HepG2 (cell line): ENCODE measurements around the gene DYSF. TPM values are rescaled to one million over a fixed set of nuclear protein-coding genes. Genes with fewer than 3 reads are reported as not detected.

Experiments
- ATF1 ChIP-seq: IDR thresholded peaks from 2 replicates; pipeline ENCODE4 v1.6.1; 2016; ENCODE audit warnings: mild to moderate bottlenecking, control low read depth
- ATF7 ChIP-seq, 2 experiments: fragments of 450-650 bp in 1 of 2; sonication (generic) in 1 of 2; formaldehyde crosslinking in 1 of 2; IDR thresholded peaks; 2 replicates each; pipeline versions ENCODE4 v1.4.0 to v1.6.1; 2016 to 2020; ENCODE audit warnings: antibody characterized with exemption in 1 of 2, mild to moderate bottlenecking in 1 of 2, missing genetic modification reagents in 1 of 2
- ERF ChIP-seq: IDR thresholded peaks from 2 replicates; pipeline ENCODE4 v1.6.1; 2018; ENCODE audit warnings: missing biosample characterization, missing genetic modification reagents
- ESRRA ChIP-seq: sonication (generic); formaldehyde crosslinking; IDR thresholded peaks from 2 replicates; pipeline ENCODE4 v1.5.1; 2020; ENCODE audit warnings: mild to moderate bottlenecking, low read depth, missing genetic modification reagents
- GATAD1 ChIP-seq: IDR thresholded peaks from 2 replicates; pipeline ENCODE4 v1.6.1; 2016; ENCODE audit warnings: missing genetic modification reagents, missing compliant biosample characterization
- HOXA3 ChIP-seq: sonication (generic); formaldehyde crosslinking; IDR thresholded peaks from 2 replicates; pipeline ENCODE4 v1.5.0; 2020; ENCODE audit warnings: missing genetic modification reagents
- KAT2B ChIP-seq: fragments of 150-350 bp; IDR thresholded peaks from 2 replicates; pipeline ENCODE4 v1.6.1; 2014; ENCODE audit warnings: low read depth, low read length, borderline replicate concordance
- MAF1 ChIP-seq: sonication (generic); formaldehyde crosslinking; IDR thresholded peaks from 2 replicates; pipeline ENCODE4 v1.5.0; 2020; ENCODE audit warnings: missing genetic modification reagents, borderline replicate concordance
- MTA1 ChIP-seq: sonication (generic); formaldehyde crosslinking; IDR thresholded peaks from 2 replicates; pipeline ENCODE4 v1.4.0; 2020; ENCODE audit warnings: missing genetic modification reagents, mild to moderate bottlenecking, borderline replicate concordance
- NCOR1 ChIP-seq: fragments of 200-600 bp; sonication (generic); IDR thresholded peaks from 2 replicates; pipeline ENCODE4 v1.7.0; 2017; ENCODE audit warnings: antibody characterized with exemption, low read length, borderline replicate concordance
- NFE2L2 ChIP-seq: fragments of 150-350 bp; IDR thresholded peaks from 2 replicates; pipeline ENCODE4 v1.6.1; 2014; ENCODE audit warnings: low read length
- NONO ChIP-seq, 2 experiments: fragments of 450-650 bp in 1 of 2; sonication (generic) in 1 of 2; formaldehyde crosslinking in 1 of 2; IDR thresholded peaks in 1 of 2; conservative IDR thresholded peaks in 1 of 2; 2 replicates each; pipeline versions ENCODE4 v1.6.1 to v1.8.0; 2017 to 2022; ENCODE audit warnings: mild to moderate bottlenecking in 1 of 2, missing genetic modification reagents in 1 of 2, moderate library complexity in 1 of 2
- PHF20 ChIP-seq: sonication (generic); formaldehyde crosslinking; IDR thresholded peaks from 2 replicates; pipeline ENCODE4 v1.5.0; 2020; ENCODE audit warnings: mild to moderate bottlenecking, missing genetic modification reagents
- PHF21A ChIP-seq: sonication (generic); formaldehyde crosslinking; IDR thresholded peaks from 2 replicates; pipeline ENCODE4 v1.5.0; 2020; ENCODE audit warnings: mild to moderate bottlenecking, missing genetic modification reagents
- RBM39 ChIP-seq: fragments of 200-400 bp; formaldehyde crosslinking; IDR thresholded peaks from one replicate; pipeline ENCODE4 v1.6.1; 2018; ENCODE audit warnings: antibody characterized with exemption, mild to moderate bottlenecking, low read depth, low read length; ENCODE audit not compliant: poor library complexity, severe bottlenecking
- SATB2 ChIP-seq: sonication (generic); formaldehyde crosslinking; IDR thresholded peaks from 2 replicates; pipeline ENCODE4 v1.5.0; 2020; ENCODE audit warnings: missing genetic modification reagents
- SMC3 ChIP-seq: IDR thresholded peaks from 2 replicates; pipeline ENCODE4 v1.6.1; 2011; ENCODE audit warnings: low read length, improper control_type of control experiment
- SSRP1 ChIP-seq: IDR thresholded peaks from 2 replicates; pipeline ENCODE4 v1.6.1; 2016; ENCODE audit warnings: control low read depth
- TCF7 ChIP-seq: sonication (generic); IDR thresholded peaks from 2 replicates; pipeline ENCODE4 v1.6.1; 2016; ENCODE audit warnings: antibody characterized with exemption, low read depth
- TRIM22 ChIP-seq: fragments of 450-650 bp; IDR thresholded peaks from 2 replicates; pipeline ENCODE4 v1.6.1; 2017
- ZBTB20 ChIP-seq: sonication (generic); formaldehyde crosslinking; IDR thresholded peaks from 2 replicates; pipeline ENCODE4 v1.8.1; 2023; ENCODE audit warnings: missing genetic modification reagents, low read depth, mild to moderate bottlenecking, borderline replicate concordance
- ZNF121 ChIP-seq: sonication (generic); formaldehyde crosslinking; IDR thresholded peaks from 2 replicates; pipeline ENCODE4 v1.5.0; 2020; ENCODE audit warnings: mild to moderate bottlenecking, missing genetic modification reagents
- ZNF224 ChIP-seq: sonication (generic); formaldehyde crosslinking; IDR thresholded peaks from 2 replicates; pipeline ENCODE4 v1.5.0; 2020; ENCODE audit warnings: mild to moderate bottlenecking, missing genetic modification reagents
- ZNF225 ChIP-seq: sonication (generic); formaldehyde crosslinking; IDR thresholded peaks from 2 replicates; pipeline ENCODE4 v1.4.0; 2020; ENCODE audit warnings: mild to moderate bottlenecking, missing genetic modification reagents
- ZNF337 ChIP-seq: sonication (generic); formaldehyde crosslinking; IDR thresholded peaks from 2 replicates; pipeline ENCODE4 v1.5.1; 2020; ENCODE audit warnings: missing genetic modification reagents, low read depth, mild to moderate bottlenecking, borderline replicate concordance
- ZNF354B ChIP-seq: sonication (generic); formaldehyde crosslinking; IDR thresholded peaks from 2 replicates; pipeline ENCODE4 v1.8.0; 2022; ENCODE audit warnings: mild to moderate bottlenecking, missing genetic modification reagents
- ZNF484 ChIP-seq: sonication (generic); formaldehyde crosslinking; IDR thresholded peaks from 2 replicates; pipeline ENCODE4 v1.5.1; 2020; ENCODE audit warnings: mild to moderate bottlenecking, low read depth, missing genetic modification reagents, borderline replicate concordance
- ZNF543 ChIP-seq: sonication (generic); formaldehyde crosslinking; IDR thresholded peaks from 2 replicates; pipeline ENCODE4 v1.4.0; 2020; ENCODE audit warnings: mild to moderate bottlenecking, missing genetic modification reagents
- ZNF7 ChIP-seq: IDR thresholded peaks from 2 replicates; pipeline ENCODE4 v1.6.1; 2016; ENCODE audit warnings: missing biosample characterization, missing genetic modification reagents
- ZNF704 ChIP-seq: sonication (generic); formaldehyde crosslinking; IDR thresholded peaks from 2 replicates; pipeline ENCODE4 v1.8.1; 2023; ENCODE audit warnings: mild to moderate bottlenecking, inconsistent platforms, moderate library complexity, missing genetic modification reagents, borderline replicate concordance
- ZNF766 ChIP-seq: sonication (generic); formaldehyde crosslinking; IDR thresholded peaks from 2 replicates; pipeline ENCODE4 v1.5.0; 2020; ENCODE audit warnings: missing genetic modification reagents, borderline replicate concordance
- ZZZ3 ChIP-seq: sonication (generic); formaldehyde crosslinking; IDR thresholded peaks from 2 replicates; pipeline ENCODE4 v1.4.0; 2020; ENCODE audit warnings: missing genetic modification reagents, mild to moderate bottlenecking, borderline replicate concordance
- polyA plus RNA-seq, 8 experiments: library from polyadenylated mRNA; depleted of rRNA in 3 of 8; stranded (reverse) in 7 of 8; unstranded in 1 of 8; fragments of >200 nt; fragmentation: Illumina TruSeq in 4 of 8; extraction: Trizol in 4 of 8; gene quantifications; 2 replicates each; pipeline versions ENCODE4 v1.2.1 to v1.2.3, GENCODE V29; 2011 to 2016; ENCODE audit warnings: low read depth in 4 of 8, missing spikeins in 1 of 8, mixed read lengths in 1 of 8; ENCODE audit not compliant: insufficient read depth in 1 of 8
- total RNA-seq, 5 experiments: library from RNA; depleted of rRNA; stranded (reverse); fragments of >200 nt; fragmentation: Illumina TruSeq; extraction: Trizol; gene quantifications; 2 replicates each; pipeline ENCODE4 v1.2.3, GENCODE V29; 2016; ENCODE audit warnings: low read depth in 1 of 5

The DYSF gene
- total and polyA plus RNA-seq, 2 of the 13 experiments (the other 11 are each of a cell fraction or from before 2014, with no cell fraction given): 0.15 to 2.4 TPM

GRCh38 chr2:71531522-71532047 is 78.2 kb downstream of the DYSF start (continued):
- TF ChIP-seq SATB2 (CRISPR knock-in tag) (no peak), ZNF704 (CRISPR knock-in tag) (no peak), ATF7 (IDR thresholded peaks at IDR 0.05) (peak; percentile 52), ATF7 (CRISPR knock-in tag; IDR thresholded peaks at IDR 0.05) (no peak; the same call in 1 of the 2 replicates), ERF (CRISPR knock-in tag) (peak; percentile 59; the same call in 1 of the 2 replicates), NCOR1 (no peak), ZNF543 (CRISPR knock-in tag) (no peak), ZNF224 (no peak), TRIM22 (no peak), ZNF766 (CRISPR knock-in tag) (0 out of 2 replicates have a peak, but pooled peaks have one; percentile 46), ZNF7 (CRISPR knock-in tag) (no peak), NONO (IDR thresholded peaks at IDR 0.05) (no peak), NONO (CRISPR knock-in tag; conservative IDR thresholded peaks at IDR 0.05) (no peak; the same call in 1 of the 2 replicates), ZBTB20 (CRISPR knock-in tag) (no peak; the same call in 1 of the 2 replicates), PHF21A (CRISPR knock-in tag) (no peak), ZNF484 (CRISPR knock-in tag) (no peak), GATAD1 (CRISPR knock-in tag) (0 out of 2 replicates have a peak, but pooled peaks have one; percentile 38), ZNF354B (CRISPR knock-in tag) (peak; percentile 30; the same call in 1 of the 2 replicates), ZNF225 (CRISPR knock-in tag) (no peak), SSRP1 (CRISPR knock-in tag) (no peak), RBM39 (no peak), TCF7 (no peak), ESRRA (CRISPR knock-in tag) (peak; percentile 70), ZNF121 (CRISPR knock-in tag) (no peak), HOXA3 (peak; percentile 60), ZNF337 (no peak), ZZZ3 (no peak), NFE2L2 (peak; percentile 97), MAF1 (CRISPR knock-in tag) (no peak), PHF20 (CRISPR knock-in tag) (no peak), KAT2B (peak; percentile 67; the same call in 1 of the 2 replicates), SMC3 (peak; percentile 12; the same call in 1 of the 2 replicates), MTA1 (CRISPR knock-in tag) (no peak), ATF1 (CRISPR knock-in tag) (0 out of 2 replicates have a peak, but pooled peaks have one; percentile 43)
